GM12878 (cell line): ENCODE measurements around the gene WASF1. TPM values are rescaled to one million over a fixed set of nuclear protein-coding genes. Genes with fewer than 3 reads are reported as not detected.

Source experiments
- ATAC-seq: fragments of 200-7000 bp; cut with Tn5 transposase; 3 replicates; pipeline ENCODE4 v1.9.1; 2020; ENCODE audit warnings: mild to moderate bottlenecking, moderate library complexity
- BruUV-seq: library from RNA; stranded (reverse); fragments of 400-500 nt; replicated peaks from 2 replicates; lab custom pipeline; 2021; lab: Mats Ljungman, UMichigan
- CTCF ChIA-PET: fragments of 300-600 bp; sonication (Branson Sonifier 250); formaldehyde crosslinking; extraction: SDS; loops from one replicate; lab custom pipeline; 2021; ENCODE audit warnings: inconsistent platforms; lab: Yijun Ruan, JAX
- POLR2A ChIA-PET: fragments of 350-600 bp; formaldehyde crosslinking; extraction: SDS; loops from one replicate; lab custom pipeline; 2021; ENCODE audit warnings: inconsistent platforms; lab: Charles Lee
- RAD21 ChIA-PET: fragments of 300-600 bp; sonication (Branson Sonifier 250); formaldehyde crosslinking; loops from one replicate; lab custom pipeline; 2023; ENCODE audit warnings: antibody characterized with exemption; ENCODE audit not compliant: unreplicated experiment; lab: Charles Lee
- SMC1A ChIA-PET: fragments of 300-600 bp; sonication (Branson Sonifier 250); formaldehyde crosslinking; loops from one replicate; lab custom pipeline; 2023; ENCODE audit not compliant: unreplicated experiment, uncharacterized antibody; lab: Charles Lee
- DNase-seq: peaks from one replicate; pipeline ENCODE4 v3.0.0-alpha.2; 2011; ENCODE audit warnings: low read depth, low spot score
- FAIRE-seq: peaks from 3 replicates; lab custom pipeline; 2011; peaks lifted over from hg19 to GRCh38; lab: Jason Lieb, UNC
- H2AFZ ChIP-seq: 2 replicates; pipeline ENCODE4 v1.6.0; 2011; ENCODE audit warnings: low read depth, low read length, control low read depth; ENCODE audit not compliant: control insufficient read depth
- H3K27ac ChIP-seq: 2 replicates; pipeline ENCODE4 v1.5.1; 2011; ENCODE audit warnings: control low read depth; ENCODE audit not compliant: control insufficient read depth, insufficient read depth
- H3K27me3 ChIP-seq, 2 experiments: replicated peaks in 1 of 2; 2 replicates each; pipeline versions ENCODE4 v1.6.0 to v1.6.1; 2011; ENCODE audit warnings: low read length in 1 of 2; ENCODE audit not compliant: control insufficient read depth in 2 of 2, insufficient read depth in 2 of 2
- H3K36me3 ChIP-seq, 2 experiments: 2 replicates each; pipeline ENCODE4 v1.5.1; 2011; ENCODE audit warnings: low read length in 1 of 2; ENCODE audit not compliant: control insufficient read depth in 2 of 2, insufficient read depth in 2 of 2
- H3K4me1 ChIP-seq: 2 replicates; pipeline ENCODE4 v1.6.1; 2011; ENCODE audit warnings: mild to moderate bottlenecking, low read length, moderate library complexity, mixed read lengths; ENCODE audit not compliant: control insufficient read depth, insufficient read depth
- H3K4me2 ChIP-seq: 2 replicates; pipeline ENCODE4 v1.6.0; 2011; ENCODE audit warnings: control low read depth; ENCODE audit not compliant: control insufficient read depth, insufficient read depth
- H3K4me3 ChIP-seq: fragments of 200-600 bp; sonication (generic); 2 replicates; pipeline ENCODE4 v1.5.1; 2016
- H3K79me2 ChIP-seq: 2 replicates; pipeline ENCODE4 v1.6.0; 2011; ENCODE audit warnings: low read length; ENCODE audit not compliant: control insufficient read depth, insufficient read depth
- H3K9ac ChIP-seq: 2 replicates; pipeline ENCODE4 v1.8.0; 2011; ENCODE audit warnings: low read length, control low read depth, mixed read lengths; ENCODE audit not compliant: control insufficient read depth, insufficient read depth
- H3K9me3 ChIP-seq: replicated peaks from 3 replicates; pipeline ENCODE4 v1.5.1; 2011; ENCODE audit warnings: mild to moderate bottlenecking, low read length; ENCODE audit not compliant: control insufficient read depth, insufficient read depth
- H4K20me1 ChIP-seq: 2 replicates; pipeline ENCODE4 v1.6.0; 2011; ENCODE audit not compliant: control insufficient read depth, insufficient read depth
- ATF3 ChIP-seq: IDR thresholded peaks from 2 replicates; pipeline ENCODE4 v1.6.1; 2011; ENCODE audit warnings: low read depth, mild to moderate bottlenecking, low read length, moderate library complexity, borderline replicate concordance; ENCODE audit errors: extremely low read depth
- BCL3 ChIP-seq: IDR thresholded peaks from 2 replicates; pipeline ENCODE4 v1.6.1; 2011; ENCODE audit warnings: borderline replicate concordance, low read depth, mild to moderate bottlenecking, moderate library complexity, low read length; ENCODE audit not compliant: insufficient read depth, poor library complexity, severe bottlenecking
- BHLHE40 ChIP-seq, 2 experiments: fragments of 450-650 bp in 1 of 2; IDR thresholded peaks; 2 replicates each; pipeline ENCODE4 v1.6.1; 2011 to 2017; ENCODE audit warnings: low read depth in 2 of 2, borderline replicate concordance in 1 of 2, improper control_type of control experiment in 1 of 2, low read length in 1 of 2, mild to moderate bottlenecking in 1 of 2
- CBX3 ChIP-seq: fragments of 200-600 bp; sonication (generic); IDR thresholded peaks from 2 replicates; pipeline ENCODE4 v1.6.1; 2016; ENCODE audit warnings: low read depth, borderline replicate concordance
- EGR1 ChIP-seq, 2 experiments: IDR thresholded peaks; 1 replicate in 1 of 2; 2 replicates in 1 of 2; pipeline ENCODE4 v1.6.1; 2011 to 2012; ENCODE audit warnings: low read depth in 2 of 2, low read length in 2 of 2, borderline replicate concordance in 1 of 2, mild to moderate bottlenecking in 1 of 2, moderate library complexity in 1 of 2
- EZH2 ChIP-seq: IDR thresholded peaks from 2 replicates; pipeline ENCODE4 v1.6.1; 2012; ENCODE audit warnings: low read depth, mild to moderate bottlenecking, control low read depth, inconsistent platforms, low read length, borderline replicate concordance; ENCODE audit not compliant: control insufficient read depth
- HCFC1 ChIP-seq: fragments of 150-350 bp; IDR thresholded peaks from 2 replicates; pipeline ENCODE4 v1.6.1; 2014; ENCODE audit warnings: low read length
- HDGF ChIP-seq: fragments of 450-650 bp; IDR thresholded peaks from 2 replicates; pipeline ENCODE4 v1.6.1; 2016; ENCODE audit warnings: antibody characterized with exemption
- IKZF1 ChIP-seq: fragments of 450-650 bp; conservative IDR thresholded peaks from 2 replicates; pipeline ENCODE4 v1.6.1; 2017; ENCODE audit warnings: antibody characterized with exemption, mild to moderate bottlenecking
- PKNOX1 ChIP-seq: fragments of 450-650 bp; IDR thresholded peaks from 2 replicates; pipeline ENCODE4 v1.6.1; 2016; ENCODE audit warnings: mild to moderate bottlenecking
- POLR2A ChIP-seq: IDR thresholded peaks from 2 replicates; pipeline ENCODE4 v1.6.1; 2011; ENCODE audit warnings: low read depth, mild to moderate bottlenecking, low read length
- RELB ChIP-seq: fragments of 450-650 bp; IDR thresholded peaks from 2 replicates; pipeline ENCODE4 v1.6.1; 2017; ENCODE audit warnings: low read depth, mild to moderate bottlenecking, moderate library complexity
- SMARCA5 ChIP-seq: fragments of 450-650 bp; IDR thresholded peaks from 2 replicates; pipeline ENCODE4 v1.6.1; 2017; ENCODE audit warnings: mild to moderate bottlenecking
- SRF ChIP-seq, 2 experiments: IDR thresholded peaks; 2 replicates each; pipeline ENCODE4 v1.6.1; 2011; ENCODE audit warnings: low read depth in 2 of 2, low read length in 2 of 2, mild to moderate bottlenecking in 1 of 2, moderate library complexity in 1 of 2
- WRNIP1 ChIP-seq: IDR thresholded peaks from 2 replicates; pipeline ENCODE4 v1.6.1; 2011; ENCODE audit warnings: low read depth, low read length, improper control_type of control experiment, borderline replicate concordance
- ZBTB40 ChIP-seq: fragments of 450-650 bp; IDR thresholded peaks from 2 replicates; pipeline ENCODE4 v1.6.1; 2016; ENCODE audit warnings: mild to moderate bottlenecking, moderate library complexity, borderline replicate concordance
- WGBS: methylation state at CpG from one replicate; pipeline ENCODE4 v1.1.6; 2016; ENCODE audit warnings: low lambda C conversion rate; ENCODE audit not compliant: insufficient replicate concordance, insufficient coverage; ENCODE audit errors: missing lambda C conversion rate; 5-methylcytosine and 5-hydroxymethylcytosine counted together
- in situ Hi-C: fragments of 300-500 bp; cut with MboI; formaldehyde crosslinking; loops from 9 replicates; pipeline ENCODE4 v1.14.3; 2018; ENCODE audit warnings: mixed read lengths
- intact Hi-C: fragments of 100-400 bp; cut with micrococcal nuclease; formaldehyde crosslinking; loops from one replicate; pipeline ENCODE4 v1.14.2; 2022; ENCODE audit not compliant: unreplicated experiment
- polyA plus RNA-seq, 11 experiments: library from polyadenylated mRNA; depleted of rRNA in 4 of 11; unstranded in 6 of 11; stranded (reverse) in 5 of 11; fragments of >200 nt; fragmentation: Nextera tagmentation in 4 of 11; fragmentation: Illumina TruSeq in 1 of 11; extraction: Ambion mirVana in 4 of 11; extraction: Trizol in 1 of 11; gene quantifications; 1 replicate in 1 of 11; 2 replicates in 10 of 11; pipeline versions ENCODE4 v1.2.1 to v1.2.3, GENCODE V29; 2011 to 2016; ENCODE audit warnings: inconsistent platforms in 2 of 11, missing spikeins in 2 of 11, low read depth in 1 of 11
- total RNA-seq, 4 experiments: library from RNA; depleted of rRNA in 3 of 4; stranded (reverse); fragments of >200 nt in 3 of 4; fragmentation: Illumina TruSeq in 1 of 4; extraction: Trizol in 1 of 4; gene quantifications; 2 replicates each; pipeline versions ENCODE4 v1.2.1 to v1.2.3, GENCODE V29; 2013 to 2021

The WASF1 gene
- total and polyA plus RNA-seq, 10 of the 15 experiments (the other 5 are each of a cell fraction or from before 2014, with no cell fraction given), result 1.3 to 10.2 (median 4.5) TPM

- no peak overlapping the region for H3K4me3 ChIP-seq
- no peak for DNase-seq
- WGBS, result 88% methylated on average over 4 of the region's 4 CpGs
- no peaks in the 10 kb centered on the region for H3K79me2 ChIP-seq
- CTCF ChIA-PET, result interaction anchor here (0.6 to 1.0 kb wide), 3 partner anchors 9 to 306 kb away, joined by 3 to 4 read pairs (median 3); no protein-coding TSS in a partner anchor
- H2AFZ ChIP-seq, result no peak overlapping the region
- FAIRE-seq, result no peak
- no peaks in the 10 kb centered on the region for H3K36me3 ChIP-seq
- H3K9ac ChIP-seq, result no peak overlapping the region
- H3K27ac ChIP-seq, result no peak overlapping the region
- H4K20me1 ChIP-seq, result no peaks in the 10 kb centered on the region
- H3K9me3 ChIP-seq, result no peaks in the 10 kb centered on the region
- RAD21 ChIA-PET, result no interaction called here
- no peak overlapping the region for H3K4me2 ChIP-seq
- SMC1A ChIA-PET, result no interaction called here
- POLR2A ChIA-PET, result no interaction called here
- in situ Hi-C loops (no loop called here), intact Hi-C loops (no loop called here)
- no TSS peak for BruUV-seq
- H3K27me3 ChIP-seq, result no peaks in the 10 kb centered on the region
- no peak for ATAC-seq
- H3K4me1 ChIP-seq, result peaks cover 6% of the 10 kb centered on the region
- TF ChIP-seq RELB (no peak), SRF (IDR thresholded peaks at IDR 0.05; ENCODE audit: low read depth in 2 of 2, low read length in 2 of 2) (no peak), HDGF (no peak), IKZF1 (no peak), ATF3 (no peak), EGR1 (IDR thresholded peaks at IDR 0.05; ENCODE audit: borderline replicate concordance in 1 of 2, low read depth in 2 of 2, low read length in 2 of 2) (no peak), SMARCA5 (no peak), WRNIP1 (no peak), BCL3 (no peak), EZH2 (no peak), HCFC1 (no peak), PKNOX1 (no peak), BHLHE40 (IDR thresholded peaks at IDR 0.05; ENCODE audit: borderline replicate concordance in 1 of 2, low read depth in 2 of 2, low read length in 1 of 2) (no peak), CBX3 (no peak), POLR2A (no peak), ZBTB40 (no peak)
Observed at GRCh38 chr6:110105296-110105695, 74.2 kb downstream of the WASF1 start.
